OCI-LY3 (cell line): ENCODE results near the gene PATJ.

Source experiments
- H2AFZ ChIP-seq: fragments of 200-600, 300-600 bp; shearing (Covaris generic); 2 replicates; pipeline ENCODE4 v1.6.0; 2014; ENCODE audit warnings: antibody characterized with exemption, low read depth, low read length
- H3K27ac ChIP-seq: fragments of 200-600, 300-600 bp; sonication (generic); 2 replicates; pipeline ENCODE4 v1.5.1; 2014; ENCODE audit warnings: mild to moderate bottlenecking, low read length, moderate library complexity, mixed read lengths
- H3K27me3 ChIP-seq: fragments of 200-600, 300-600 bp; sonication (generic); 2 replicates; pipeline ENCODE4 v1.6.1; 2014; ENCODE audit warnings: low read depth, low read length, mixed read lengths
- H3K36me3 ChIP-seq: fragments of 200-600, 300-600 bp; sonication (generic); replicated peaks from 2 replicates; pipeline ENCODE3; 2014; ENCODE audit warnings: low read depth, low read length, mixed read lengths
- H3K4me1 ChIP-seq: fragments of 300-600, 200-600 bp; sonication (generic); 2 replicates; pipeline ENCODE4 v1.6.1; 2014; ENCODE audit warnings: low read length, mixed read lengths
- H3K4me2 ChIP-seq: fragments of 200-600, 300-600 bp; sonication (generic); 2 replicates; pipeline ENCODE4 v1.6.1; 2014; ENCODE audit warnings: low read length, mixed read lengths
- H3K4me3 ChIP-seq: fragments of 300-600, 200-600 bp; sonication (generic); 2 replicates; pipeline ENCODE4 v1.5.1; 2014; ENCODE audit warnings: antibody characterized with exemption, mild to moderate bottlenecking, low read length, moderate library complexity
- H3K79me2 ChIP-seq: fragments of 300-600, 200-600 bp; shearing (Covaris generic); 2 replicates; pipeline ENCODE4 v1.6.1; 2014; ENCODE audit warnings: mild to moderate bottlenecking, low read length, mixed read lengths
- H3K9ac ChIP-seq: fragments of 300-600, 200-600 bp; shearing (Covaris generic); 2 replicates; pipeline ENCODE4 v1.6.0; 2014; ENCODE audit warnings: mild to moderate bottlenecking, low read length, moderate library complexity
- H3K9me3 ChIP-seq: fragments of 200-600, 300-600 bp; shearing (Covaris generic); 2 replicates; pipeline ENCODE4 v1.6.1; 2014; ENCODE audit warnings: low read length, mixed read lengths; ENCODE audit not compliant: insufficient read depth
- H4K20me1 ChIP-seq: fragments of 200-600, 300-600 bp; sonication (generic); 2 replicates; pipeline ENCODE4 v1.6.1; 2016; ENCODE audit warnings: low read length, mixed read lengths; ENCODE audit not compliant: insufficient read depth
- CTCF ChIP-seq: fragments of 200-600, 300-600 bp; sonication (generic); IDR thresholded peaks from 2 replicates; pipeline ENCODE4 v1.5.1; 2014; ENCODE audit warnings: antibody characterized with exemption, low read length, low read depth
- EZH2phosphoT487 ChIP-seq: fragments of 200-600 bp; shearing (Covaris generic); IDR thresholded peaks from 2 replicates; pipeline ENCODE4 v1.6.1; 2018; ENCODE audit warnings: antibody characterized with exemption, mixed run types, low read depth

The PATJ gene

GRCh38 chr1:61732726-61733125 lies 9.6 kb upstream of the PATJ start:
- H3K9me3 ChIP-seq: no peaks in the 10 kb centered on the region
- H3K36me3 ChIP-seq: no peaks in the 10 kb centered on the region
- no peak overlapping the region for H3K4me3 ChIP-seq
- no peak overlapping the region for H2AFZ ChIP-seq
- H3K79me2 ChIP-seq: no peaks in the 10 kb centered on the region
- no peaks in the 10 kb centered on the region for H4K20me1 ChIP-seq
- H3K4me2 ChIP-seq: no peak overlapping the region
- H3K4me1 ChIP-seq: no peaks in the 10 kb centered on the region
- TF ChIP-seq EZH2phosphoT487: no peak
- no peak for TF ChIP-seq CTCF
- no peaks in the 10 kb centered on the region for H3K27me3 ChIP-seq
- H3K9ac ChIP-seq: no peak overlapping the region
- H3K27ac ChIP-seq: no peak overlapping the region

GRCh38 chr1:61740751-61741700 lies 1.3 kb upstream of the PATJ start:
- Histone ChIP-seq H3K4me1 (peaks cover 3% of the 10 kb centered on the region; the same call in 1 of the 2 replicates), H4K20me1 (no peaks in the 10 kb centered on the region), H3K36me3 (no peaks in the 10 kb centered on the region), H3K4me3 (peak overlapping the region; percentile 93), H3K27ac (no peak overlapping the region), H3K4me2 (peak overlapping the region; percentile 80), H3K9me3 (no peaks in the 10 kb centered on the region), H2AFZ (no peak overlapping the region), H3K79me2 (no peaks in the 10 kb centered on the region), H3K9ac (peak overlapping the region; percentile 68; the same call in 1 of the 2 replicates), H3K27me3 (no peaks in the 10 kb centered on the region)
- TF ChIP-seq EZH2phosphoT487 (no peak), CTCF (no peak)

GRCh38 chr1:61742620-61743430 lies 545 bp downstream of the PATJ start:
- H3K4me1 ChIP-seq: peaks cover 10% of the 10 kb centered on the region; the same call in 1 of the 2 replicates
- no peaks in the 10 kb centered on the region for H3K27me3 ChIP-seq
- H3K4me3 ChIP-seq: peak overlapping the region; percentile 93
- no peak overlapping the region for H3K27ac ChIP-seq
- peak overlapping the region; percentile 68 for H3K9ac ChIP-seq
- no peaks in the 10 kb centered on the region for H4K20me1 ChIP-seq
- no peaks in the 10 kb centered on the region for H3K9me3 ChIP-seq
- no peaks in the 10 kb centered on the region for H3K79me2 ChIP-seq
- H2AFZ ChIP-seq: peak overlapping the region; percentile 93
- H3K36me3 ChIP-seq: no peaks in the 10 kb centered on the region
- TF ChIP-seq CTCF (no peak), EZH2phosphoT487 (no peak)
- peak overlapping the region; percentile 80 for H3K4me2 ChIP-seq

- Histone ChIP-seq H4K20me1 (no peaks in the 10 kb centered on the region), H3K4me2 (no peak overlapping the region), H3K79me2 (no peaks in the 10 kb centered on the region), H3K9ac (no peak overlapping the region), H3K4me3 (no peak overlapping the region), H3K36me3 (no peaks in the 10 kb centered on the region), H3K27me3 (no peaks in the 10 kb centered on the region), H3K4me1 (peaks cover 10% of the 10 kb centered on the region; the same call in 1 of the 2 replicates), H3K9me3 (no peaks in the 10 kb centered on the region), H2AFZ (no peak overlapping the region), H3K27ac (no peak overlapping the region)
- TF ChIP-seq EZH2phosphoT487: no peak
- TF ChIP-seq CTCF: no peak
Measured at GRCh38 chr1:61743431-61743705, 1.1 kb downstream of the PATJ start.
